ENCODE data around the gene CNPY1.

GRCh38 chr7:155463114-155463811 is 83.1 kb downstream of the CNPY1 start:
- TF ChIP-seq NRF1 (IDR thresholded peaks at IDR 0.05; ENCODE audit: low read depth, low read length), result no peak
- no peak for TF ChIP-seq CTCF (IDR thresholded peaks at IDR 0.05)
- no peak for TF ChIP-seq POLR2AphosphoS5 (IDR thresholded peaks at IDR 0.05; ENCODE audit: low read depth, low read length)
- TF ChIP-seq MXI1 (IDR thresholded peaks at IDR 0.05; ENCODE audit: low read depth, low read length), result no peak
- no peak for TF ChIP-seq TCF12 (IDR thresholded peaks at IDR 0.05)
- TF ChIP-seq EP300 (IDR thresholded peaks at IDR 0.05; ENCODE audit: borderline replicate concordance in 1 of 2, low read depth in 1 of 2, low read length in 1 of 2), result no peak
- no peak for TF ChIP-seq RFX5 (IDR thresholded peaks at IDR 0.05; ENCODE audit: low read length)

Data from SK-N-SH (cell line).